DMS153 (cell line): ENCODE data around the gene COMP.
A peak's percentile ranks its signal among the peaks of the same experiment; 100 is the strongest.

Experiments used
- DNase-seq: peaks from one replicate; lab custom pipeline; 2025; lab: John Stamatoyannopoulos, UW

The COMP gene

DNA sequence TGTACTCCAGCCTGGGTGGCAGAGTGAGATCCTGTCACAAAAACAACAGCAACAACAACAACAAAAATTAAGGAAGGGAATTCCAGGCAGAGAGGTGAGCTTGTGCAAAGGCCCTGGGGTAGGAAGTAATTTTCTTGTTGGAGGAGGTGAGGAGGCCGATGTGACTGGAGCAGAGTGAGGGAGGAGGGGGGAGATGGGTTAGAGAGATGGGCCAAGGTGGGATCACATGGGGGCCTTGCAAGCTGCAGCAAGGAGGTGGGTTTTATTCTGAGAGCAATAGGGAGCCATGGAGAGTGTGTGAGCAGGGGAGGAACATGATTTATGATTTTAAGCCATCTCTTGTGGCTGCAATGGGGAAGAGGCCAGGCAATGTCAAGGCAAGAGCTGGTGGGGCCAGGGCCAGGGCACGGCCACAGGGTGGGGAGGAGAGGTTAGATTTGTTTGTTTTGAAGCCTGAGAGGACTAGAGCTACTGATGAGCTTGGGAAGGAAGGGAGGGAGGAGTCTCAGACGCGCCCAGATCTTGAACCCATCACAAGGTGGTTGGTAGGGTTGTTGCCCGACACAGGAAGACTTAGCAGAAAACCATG lies 12.5 kb upstream of the COMP start:
- no peak for DNase-seq

GRCh38 chr19:18802354-18802753 lies 11.2 kb upstream of the COMP start:
- DNase-seq = no peak

- no peak for DNase-seq
Observed at GRCh38 chr19:18800636-18801035, 9.5 kb upstream of the COMP start.

DNA sequence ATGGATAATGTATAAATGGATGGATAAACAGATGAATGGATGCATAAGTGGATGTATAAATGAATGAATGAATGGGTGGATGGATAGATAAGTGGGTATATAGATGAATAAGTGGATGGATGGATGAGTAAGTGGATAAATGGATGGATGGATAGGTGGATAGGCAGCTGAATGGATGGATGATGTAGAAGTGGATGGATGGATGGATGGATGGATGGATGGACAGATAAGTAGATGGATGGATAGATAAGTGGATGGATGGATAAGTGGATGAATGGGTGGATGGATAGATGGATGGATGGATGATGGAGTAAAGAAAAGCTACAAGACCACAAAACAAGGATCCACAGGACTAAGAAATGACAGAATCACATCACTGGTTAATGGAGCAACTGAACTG lies 9.0 kb upstream of the COMP start:
- DNase-seq = no peak

DNA sequence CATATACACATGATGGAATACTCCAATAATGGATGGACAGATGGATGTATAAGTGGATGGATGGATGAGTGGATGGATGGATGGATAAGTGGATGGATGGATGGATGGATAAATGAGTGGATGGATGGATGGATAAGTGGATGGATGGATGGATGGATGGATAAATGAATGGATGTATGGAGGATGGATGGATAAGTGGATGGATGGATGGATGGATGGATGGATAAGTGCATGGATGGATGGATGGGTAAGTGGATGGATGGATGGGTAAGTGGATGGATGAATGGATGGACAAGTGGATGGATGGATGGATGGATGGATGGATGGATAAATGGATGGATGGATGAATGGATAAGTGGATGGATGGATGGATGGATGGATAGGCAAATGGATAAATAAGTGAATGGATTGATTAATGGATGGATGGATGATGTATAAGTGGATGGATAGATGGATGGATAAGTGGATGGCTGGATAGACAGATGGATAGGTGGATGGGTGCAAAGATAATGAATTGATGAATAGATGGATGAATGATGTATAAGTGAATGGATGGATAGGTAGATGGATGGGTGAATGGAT lies 8.4 kb upstream of the COMP start:
- no peak for DNase-seq

GRCh38 chr19:18798384-18799352 lies 7.6 kb upstream of the COMP start:
- peak; percentile 32 for DNase-seq

DNA sequence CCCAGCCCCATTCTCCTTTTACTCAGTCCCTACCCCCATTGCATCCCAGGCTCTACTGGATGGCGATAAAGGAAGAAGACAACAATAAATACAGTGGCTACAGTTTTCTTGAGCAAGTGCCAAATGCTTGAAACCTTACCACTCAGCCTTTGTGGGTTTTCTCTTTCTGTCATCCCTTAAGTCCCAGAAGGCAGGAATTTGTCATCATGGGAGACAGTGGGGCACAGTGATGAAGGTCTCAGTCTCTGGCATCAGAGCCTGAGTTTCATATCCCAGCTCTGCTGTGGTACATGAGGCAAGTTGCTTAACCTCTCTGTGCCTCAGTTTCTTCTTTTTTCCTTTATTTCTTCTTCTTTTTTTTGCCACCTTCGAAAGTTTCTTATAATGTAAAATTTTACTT lies 5.1 kb upstream of the COMP start:
- no peak for DNase-seq

GRCh38 chr19:18795540-18795939 lies 4.4 kb upstream of the COMP start:
- no peak for DNase-seq

- DNase-seq = no peak
Observed at GRCh38 chr19:18794692-18795091, 3.6 kb upstream of the COMP start.

DNA sequence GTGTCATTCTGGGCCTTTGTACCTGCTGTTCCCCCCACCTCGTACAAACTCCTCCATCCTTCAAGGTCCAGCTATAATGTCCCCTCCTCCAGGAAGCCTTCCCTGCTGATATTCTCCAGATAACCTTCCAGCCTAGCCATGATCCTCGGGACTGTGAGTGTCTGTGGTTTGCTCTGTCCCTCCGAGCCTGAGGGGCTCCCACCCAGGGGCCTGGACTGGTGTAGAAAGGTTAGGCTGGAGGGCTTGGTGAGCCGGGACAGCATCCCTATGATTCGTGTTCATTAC lies 2.9 kb upstream of the COMP start:
- no peak for DNase-seq

DNA sequence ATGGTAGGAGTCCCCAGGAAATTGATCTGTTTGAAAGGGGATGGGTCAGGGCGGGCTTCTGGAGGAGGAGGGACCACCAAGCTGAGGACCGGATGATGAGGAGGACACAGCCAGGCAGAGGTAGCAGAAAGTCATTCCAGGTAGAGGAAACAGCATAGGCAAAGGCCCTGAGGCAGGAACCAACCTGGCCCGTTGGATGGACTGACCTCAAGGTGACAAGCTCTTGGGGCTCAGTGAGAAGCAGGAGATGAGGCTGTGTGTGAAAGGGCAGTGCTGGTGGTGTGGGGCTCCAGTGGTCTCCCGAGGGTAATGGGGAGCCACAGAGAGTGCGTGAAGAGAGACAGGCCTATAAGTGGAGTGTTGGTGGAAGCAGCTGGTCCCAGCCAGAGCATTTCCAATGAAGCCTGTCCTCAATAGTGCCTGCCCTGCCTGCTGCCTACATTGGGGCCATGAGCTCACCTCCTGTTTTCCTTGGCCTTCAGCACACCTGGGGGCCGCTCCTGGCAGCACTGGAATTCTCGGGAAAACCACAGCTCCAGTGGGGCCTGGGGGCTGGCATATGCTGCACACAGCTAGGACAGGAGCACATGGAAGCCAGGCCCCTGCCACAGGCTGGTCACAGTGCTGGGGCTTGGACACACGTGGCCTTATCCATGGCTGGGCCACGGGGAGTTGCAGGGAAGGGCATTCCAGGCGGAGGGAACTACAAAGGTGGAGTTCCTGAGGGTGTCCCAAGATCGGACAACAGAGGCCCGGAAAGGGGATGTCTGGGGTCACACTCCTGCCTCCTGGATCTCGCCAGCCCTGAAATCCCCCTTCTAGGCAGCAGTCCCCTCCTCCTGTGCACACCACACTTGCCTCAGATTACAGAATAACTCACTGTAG lies 2.3 kb upstream of the COMP start:
- DNase-seq = no peak

- DNase-seq = no peak
Observed at GRCh38 chr19:18792661-18793060, 1.6 kb upstream of the COMP start.

GRCh38 chr19:18791315-18791678 lies 192 bp upstream of the COMP start:
- DNase-seq = no peak

DNA sequence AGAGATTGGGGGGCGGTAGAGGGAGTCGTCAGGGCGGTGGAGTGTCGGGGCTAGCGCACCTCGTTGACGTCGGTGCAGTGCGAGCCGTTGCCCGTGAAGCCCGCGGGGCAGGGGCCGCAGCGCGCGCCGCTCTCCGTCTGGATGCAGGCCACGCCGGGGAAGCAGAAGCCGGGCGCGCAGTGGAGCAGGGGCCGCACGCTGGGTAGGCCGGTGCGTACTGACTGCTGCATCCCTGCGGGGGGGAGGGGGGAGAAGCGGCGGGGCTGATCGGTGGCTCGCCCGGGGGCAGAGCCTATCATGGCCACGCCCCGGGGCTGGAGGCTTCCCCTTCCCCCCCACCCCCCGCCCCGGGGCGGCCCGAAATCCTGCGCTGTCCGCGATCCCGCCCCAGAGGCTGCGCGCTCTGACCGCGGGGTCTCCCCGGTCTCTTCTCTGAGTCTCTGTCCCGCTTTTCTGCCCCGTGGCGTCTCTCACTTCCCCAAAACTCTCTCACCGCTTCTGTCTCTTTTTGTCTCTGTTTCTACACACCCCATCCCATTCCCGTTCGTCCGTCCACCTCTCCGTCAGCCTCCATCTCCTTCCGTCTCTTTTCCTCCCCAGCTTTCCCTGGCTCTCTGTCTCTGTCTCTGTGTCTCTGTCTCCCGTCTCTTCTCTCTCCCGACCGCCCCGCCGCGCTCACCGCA lies 1.1 kb downstream of the COMP start:
- DNase-seq = no peak

DNA sequence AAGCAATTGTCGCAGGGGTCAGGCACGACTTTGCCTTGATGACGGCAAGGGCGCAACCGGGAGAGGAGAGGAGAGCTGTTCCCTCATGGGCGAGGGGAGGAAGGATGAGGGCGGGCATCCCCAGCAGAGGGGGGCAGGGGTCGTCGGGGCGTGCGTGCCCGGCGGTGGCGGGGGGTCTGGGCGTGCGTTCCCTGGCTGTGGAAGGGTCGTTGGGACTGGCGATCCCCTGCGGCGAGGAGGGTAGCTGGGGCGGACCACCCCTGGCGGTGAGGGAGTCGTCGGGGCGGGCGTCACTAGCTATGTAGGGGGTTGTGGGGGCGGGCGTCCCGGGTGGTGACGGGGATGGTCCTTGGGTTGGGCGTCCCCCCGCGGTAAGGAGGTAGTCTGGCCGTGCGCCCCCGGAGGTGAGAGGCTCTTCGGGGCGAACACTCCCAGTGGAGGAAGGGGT lies 1.7 kb downstream of the COMP start:
- DNase-seq = no peak

DNA sequence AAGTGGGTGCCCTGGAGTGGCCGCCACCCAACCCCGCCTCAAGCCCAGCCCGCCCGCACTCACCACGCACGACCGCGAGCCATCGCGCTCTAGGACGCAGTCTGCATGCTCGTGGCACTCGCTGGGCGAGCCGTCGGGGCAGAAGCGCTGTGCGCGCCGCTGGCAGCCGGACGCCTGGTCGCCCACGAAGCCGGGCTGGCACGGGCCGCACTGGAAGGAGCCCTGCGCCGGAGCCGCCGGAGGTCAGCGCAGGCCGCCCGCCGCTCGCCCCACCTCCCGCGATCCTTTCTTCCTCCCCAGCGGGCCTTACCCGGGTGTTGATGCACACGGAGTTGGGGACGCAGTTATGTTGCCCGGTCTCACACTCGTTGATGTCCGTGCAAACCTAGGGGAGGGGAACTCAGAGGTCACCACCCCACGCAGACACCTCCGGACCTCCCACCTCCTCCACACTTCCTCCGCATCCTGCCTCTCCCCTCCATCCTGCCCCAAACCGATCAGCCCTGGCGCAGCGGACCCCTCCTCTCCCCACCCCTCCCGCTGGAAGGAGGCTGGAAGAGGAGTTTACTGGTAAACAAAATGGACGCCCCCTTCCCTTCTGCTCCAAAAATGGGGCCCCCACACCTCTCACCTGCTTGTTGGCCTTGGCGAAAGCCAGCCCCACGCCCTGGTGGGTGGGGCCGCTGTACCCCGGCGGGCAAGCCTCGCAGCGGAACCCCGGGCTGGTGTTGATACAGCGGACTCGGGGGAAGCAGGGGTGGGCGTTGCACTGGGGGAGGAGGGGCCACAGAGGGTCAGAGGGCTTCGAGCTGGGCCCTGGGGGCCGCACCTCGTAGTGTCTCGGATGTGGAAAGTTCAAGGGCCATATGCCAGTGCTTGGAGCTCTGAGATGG lies 2.3 kb downstream of the COMP start:
- DNase-seq = no peak

- peak; percentile 46 for DNase-seq
Observed at GRCh38 chr19:18785179-18786124, 5.7 kb downstream of the COMP start.

DNA sequence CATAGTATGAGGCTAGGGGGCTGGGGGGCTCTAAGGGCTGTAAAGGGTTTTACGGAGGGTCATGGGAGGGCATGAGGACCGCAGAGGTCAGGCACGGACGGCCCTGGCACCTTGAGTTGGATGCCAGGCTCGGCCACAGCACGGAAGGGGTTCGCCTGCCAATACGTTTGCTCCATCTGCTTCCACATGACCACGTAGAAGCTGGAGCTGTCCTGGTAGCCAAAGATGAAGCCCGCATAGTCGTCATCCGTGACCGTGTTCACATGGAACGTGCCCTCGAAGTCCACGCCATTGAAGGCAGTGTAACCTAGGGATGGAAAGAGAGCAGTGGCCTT lies 6.4 kb downstream of the COMP start:
- DNase-seq = no peak

DNA sequence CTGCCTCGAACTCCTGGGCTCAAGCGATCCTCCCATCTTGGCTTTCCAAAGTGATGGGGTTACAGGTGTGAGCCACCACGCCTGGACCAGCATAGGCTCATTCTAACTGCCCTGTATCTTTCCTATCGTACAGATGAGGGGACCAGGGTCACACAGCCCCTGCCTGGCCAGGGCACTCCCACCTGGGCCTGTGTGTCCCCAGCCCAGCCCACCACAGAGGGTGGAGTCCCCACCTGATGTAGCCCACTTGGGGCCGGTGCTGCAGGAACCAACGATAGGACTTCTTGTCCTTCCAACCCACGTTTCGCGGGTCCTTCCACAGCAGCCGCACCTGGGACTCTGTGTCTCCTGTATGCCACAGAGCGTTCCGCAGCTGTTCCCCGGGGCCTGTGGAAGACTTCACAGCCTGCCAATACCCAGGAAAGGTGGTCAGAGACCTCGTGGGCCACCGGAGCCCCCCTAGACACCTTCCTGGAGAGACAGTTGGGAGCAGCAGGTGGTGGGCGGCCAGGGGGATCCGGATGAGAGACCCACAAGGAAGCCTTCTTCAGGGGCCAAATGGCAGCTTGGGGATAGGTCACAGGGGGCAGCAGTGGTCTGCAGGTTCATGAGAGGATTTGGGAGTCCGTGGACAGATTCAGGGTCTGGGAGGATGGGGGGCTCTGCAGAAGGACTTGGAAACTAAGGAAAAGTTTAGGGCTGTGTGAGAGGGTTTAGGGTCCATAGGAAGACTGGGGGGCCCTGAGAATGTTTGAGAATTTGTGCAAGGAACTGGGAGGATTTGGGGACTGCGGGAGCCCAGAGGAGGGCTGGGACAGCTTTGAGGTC lies 6.9 kb downstream of the COMP start:
- no peak for DNase-seq
